ENCODE measurements around the gene PIPOX. TPM values are rescaled to one million over a fixed set of nuclear protein-coding genes. Genes with fewer than 3 reads are reported as not detected.

PIPOX gene
- polyA plus RNA-seq, 1 donor from 2014 or later, result 4.4 TPM

- H2AFZ ChIP-seq (ENCODE audit: low read depth, low read length), result no peak overlapping the region
- no peaks in the 10 kb centered on the region for H3K27me3 ChIP-seq (ENCODE audit: insufficient read depth, low read depth, low read length)
- H3K79me2 ChIP-seq (replicated peaks; ENCODE audit: insufficient read depth, low read length), result no peaks in the 10 kb centered on the region
- no peak overlapping the region for H3K4me2 ChIP-seq (ENCODE audit: low read length)
- no peaks in the 10 kb centered on the region for H3K9me2 ChIP-seq (ENCODE audit: insufficient read depth, low read length)
- H3K9me3 ChIP-seq (ENCODE audit: low read length), result no peaks in the 10 kb centered on the region
- no peaks in the 10 kb centered on the region for H3F3A ChIP-seq (ENCODE audit: insufficient read depth, low read length, poor library complexity, severe bottlenecking)
- TF ChIP-seq POLR2AphosphoS5 (IDR thresholded peaks at IDR 0.05) (peak; percentile 16), MXI1 (conservative IDR thresholded peaks at IDR 0.05; ENCODE audit: poor library complexity, severe bottlenecking) (no peak)
- H3K4me3 ChIP-seq (ENCODE audit: low read length), result no peak overlapping the region
- no peaks in the 10 kb centered on the region for H4K20me1 ChIP-seq (ENCODE audit: insufficient read depth)
- peak overlapping the region; percentile 42 for H3K27ac ChIP-seq (ENCODE audit: low read length)
- H3K9ac ChIP-seq (ENCODE audit: low read length), result peak overlapping the region; percentile 26
- no peaks in the 10 kb centered on the region for H3K36me3 ChIP-seq (ENCODE audit: insufficient read depth, low read length)
These were observed 11.9 kb downstream of the PIPOX start for GRCh38 chr17:29054835-29055234.

DNA sequence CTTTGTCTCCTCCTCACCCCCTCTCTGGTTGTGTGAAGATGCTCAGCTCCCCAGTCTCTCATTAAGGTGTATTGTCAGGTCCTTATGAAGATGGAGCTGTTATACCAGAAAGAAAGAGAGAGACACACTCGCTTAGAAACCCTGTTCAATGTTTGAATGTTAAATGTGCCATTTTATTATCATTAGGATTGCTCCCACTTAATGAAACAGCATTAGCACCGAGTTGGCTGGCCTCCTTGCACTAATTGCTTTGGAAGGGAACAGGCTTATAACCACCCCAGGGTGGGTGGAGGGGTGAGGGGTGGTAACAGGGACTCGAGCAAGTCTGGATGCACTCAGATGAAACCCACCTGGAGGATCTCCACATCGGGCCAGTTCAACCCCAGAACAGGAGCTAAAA lies 14.4 kb downstream of the PIPOX start:
- no peaks in the 10 kb centered on the region for H3K36me3 ChIP-seq (ENCODE audit: insufficient read depth, low read length)
- H3K27ac ChIP-seq (ENCODE audit: low read length), result no peak overlapping the region
- H3K4me2 ChIP-seq (ENCODE audit: low read length), result no peak overlapping the region
- no peaks in the 10 kb centered on the region for H3K9me3 ChIP-seq (ENCODE audit: low read length)
- H3K4me3 ChIP-seq (ENCODE audit: low read length), result no peak overlapping the region
- H2AFZ ChIP-seq (ENCODE audit: low read depth, low read length), result no peak overlapping the region
- H3K79me2 ChIP-seq (replicated peaks; ENCODE audit: insufficient read depth, low read length), result no peaks in the 10 kb centered on the region
- no peaks in the 10 kb centered on the region for H3F3A ChIP-seq (ENCODE audit: insufficient read depth, low read length, poor library complexity, severe bottlenecking)
- TF ChIP-seq POLR2AphosphoS5 (IDR thresholded peaks at IDR 0.05), result no peak
- TF ChIP-seq, protein P1, sequence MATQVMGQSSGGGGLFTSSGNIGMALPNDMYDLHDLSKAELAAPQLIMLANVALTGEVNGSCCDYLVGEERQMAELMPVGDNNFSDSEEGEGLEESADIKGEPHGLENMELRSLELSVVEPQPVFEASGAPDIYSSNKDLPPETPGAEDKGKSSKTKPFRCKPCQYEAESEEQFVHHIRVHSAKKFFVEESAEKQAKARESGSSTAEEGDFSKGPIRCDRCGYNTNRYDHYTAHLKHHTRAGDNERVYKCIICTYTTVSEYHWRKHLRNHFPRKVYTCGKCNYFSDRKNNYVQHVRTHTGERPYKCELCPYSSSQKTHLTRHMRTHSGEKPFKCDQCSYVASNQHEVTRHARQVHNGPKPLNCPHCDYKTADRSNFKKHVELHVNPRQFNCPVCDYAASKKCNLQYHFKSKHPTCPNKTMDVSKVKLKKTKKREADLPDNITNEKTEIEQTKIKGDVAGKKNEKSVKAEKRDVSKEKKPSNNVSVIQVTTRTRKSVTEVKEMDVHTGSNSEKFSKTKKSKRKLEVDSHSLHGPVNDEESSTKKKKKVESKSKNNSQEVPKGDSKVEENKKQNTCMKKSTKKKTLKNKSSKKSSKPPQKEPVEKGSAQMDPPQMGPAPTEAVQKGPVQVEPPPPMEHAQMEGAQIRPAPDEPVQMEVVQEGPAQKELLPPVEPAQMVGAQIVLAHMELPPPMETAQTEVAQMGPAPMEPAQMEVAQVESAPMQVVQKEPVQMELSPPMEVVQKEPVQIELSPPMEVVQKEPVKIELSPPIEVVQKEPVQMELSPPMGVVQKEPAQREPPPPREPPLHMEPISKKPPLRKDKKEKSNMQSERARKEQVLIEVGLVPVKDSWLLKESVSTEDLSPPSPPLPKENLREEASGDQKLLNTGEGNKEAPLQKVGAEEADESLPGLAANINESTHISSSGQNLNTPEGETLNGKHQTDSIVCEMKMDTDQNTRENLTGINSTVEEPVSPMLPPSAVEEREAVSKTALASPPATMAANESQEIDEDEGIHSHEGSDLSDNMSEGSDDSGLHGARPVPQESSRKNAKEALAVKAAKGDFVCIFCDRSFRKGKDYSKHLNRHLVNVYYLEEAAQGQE (IDR thresholded peaks at IDR 0.05; ENCODE audit: borderline replicate concordance), result no peak
- TF ChIP-seq, protein P2, sequence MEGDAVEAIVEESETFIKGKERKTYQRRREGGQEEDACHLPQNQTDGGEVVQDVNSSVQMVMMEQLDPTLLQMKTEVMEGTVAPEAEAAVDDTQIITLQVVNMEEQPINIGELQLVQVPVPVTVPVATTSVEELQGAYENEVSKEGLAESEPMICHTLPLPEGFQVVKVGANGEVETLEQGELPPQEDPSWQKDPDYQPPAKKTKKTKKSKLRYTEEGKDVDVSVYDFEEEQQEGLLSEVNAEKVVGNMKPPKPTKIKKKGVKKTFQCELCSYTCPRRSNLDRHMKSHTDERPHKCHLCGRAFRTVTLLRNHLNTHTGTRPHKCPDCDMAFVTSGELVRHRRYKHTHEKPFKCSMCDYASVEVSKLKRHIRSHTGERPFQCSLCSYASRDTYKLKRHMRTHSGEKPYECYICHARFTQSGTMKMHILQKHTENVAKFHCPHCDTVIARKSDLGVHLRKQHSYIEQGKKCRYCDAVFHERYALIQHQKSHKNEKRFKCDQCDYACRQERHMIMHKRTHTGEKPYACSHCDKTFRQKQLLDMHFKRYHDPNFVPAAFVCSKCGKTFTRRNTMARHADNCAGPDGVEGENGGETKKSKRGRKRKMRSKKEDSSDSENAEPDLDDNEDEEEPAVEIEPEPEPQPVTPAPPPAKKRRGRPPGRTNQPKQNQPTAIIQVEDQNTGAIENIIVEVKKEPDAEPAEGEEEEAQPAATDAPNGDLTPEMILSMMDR (IDR thresholded peaks at IDR 0.05; ENCODE audit: poor library complexity, severe bottlenecking), result no peak
- TF ChIP-seq MXI1 (conservative IDR thresholded peaks at IDR 0.05; ENCODE audit: poor library complexity, severe bottlenecking), result no peak
- TF ChIP-seq EZH2 (IDR thresholded peaks at IDR 0.05; ENCODE audit: borderline replicate concordance, insufficient read depth, low read length, poor library complexity, severe bottlenecking), result no peak
- TF ChIP-seq TAF1 (IDR thresholded peaks at IDR 0.05; ENCODE audit: low read depth), result no peak
- TF ChIP-seq SMC3 (conservative IDR thresholded peaks at IDR 0.05; ENCODE audit: poor library complexity), result no peak
- TF ChIP-seq RAD21 (conservative IDR thresholded peaks at IDR 0.05), result no peak
- TF ChIP-seq EP300 (conservative IDR thresholded peaks at IDR 0.05; ENCODE audit: poor library complexity, severe bottlenecking), result no peak
- no peaks in the 10 kb centered on the region for H3K27me3 ChIP-seq (ENCODE audit: insufficient read depth, low read depth, low read length)
- no peak overlapping the region for H3K9ac ChIP-seq (ENCODE audit: low read length)
- H4K20me1 ChIP-seq (ENCODE audit: insufficient read depth), result no peaks in the 10 kb centered on the region
- no peaks in the 10 kb centered on the region for H3K9me2 ChIP-seq (ENCODE audit: insufficient read depth, low read length)

DNA sequence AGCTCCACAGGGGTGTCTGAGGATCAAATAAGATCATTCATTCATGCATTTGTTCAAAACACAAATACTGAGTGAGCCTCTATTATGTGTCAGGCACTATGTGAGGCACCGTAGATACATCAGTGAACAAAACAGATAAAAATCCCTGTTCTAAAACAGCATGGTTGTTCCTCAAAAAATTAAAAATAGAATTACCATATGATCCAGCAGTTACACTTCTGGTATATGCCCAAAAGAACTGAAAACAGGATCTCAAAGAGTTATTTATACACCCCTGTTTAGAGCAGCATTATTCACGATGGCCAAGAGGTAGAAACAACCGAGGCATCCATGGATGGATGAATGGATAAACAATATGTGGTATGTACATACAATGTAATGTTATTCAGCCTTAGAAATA lies 15.4 kb downstream of the PIPOX start:
- Histone ChIP-seq H3K9ac (ENCODE audit: low read length) (no peak overlapping the region), H3K9me2 (ENCODE audit: insufficient read depth, low read length) (no peaks in the 10 kb centered on the region), H3K27ac (ENCODE audit: low read length) (no peak overlapping the region), H4K20me1 (ENCODE audit: insufficient read depth) (no peaks in the 10 kb centered on the region), H3K4me3 (ENCODE audit: low read length) (no peak overlapping the region), H3K36me3 (ENCODE audit: insufficient read depth, low read length) (no peaks in the 10 kb centered on the region), H3K4me2 (ENCODE audit: low read length) (no peak overlapping the region), H3K27me3 (ENCODE audit: insufficient read depth, low read depth, low read length) (no peaks in the 10 kb centered on the region), H3F3A (ENCODE audit: insufficient read depth, low read length, poor library complexity, severe bottlenecking) (no peaks in the 10 kb centered on the region), H2AFZ (ENCODE audit: low read depth, low read length) (no peak overlapping the region), H3K79me2 (replicated peaks; ENCODE audit: insufficient read depth, low read length) (no peaks in the 10 kb centered on the region), H3K9me3 (ENCODE audit: low read length) (no peaks in the 10 kb centered on the region)
- no peak for TF ChIP-seq TAF1 (IDR thresholded peaks at IDR 0.05; ENCODE audit: low read depth)
- TF ChIP-seq RAD21 (conservative IDR thresholded peaks at IDR 0.05), result no peak
- no peak for TF ChIP-seq MXI1 (conservative IDR thresholded peaks at IDR 0.05; ENCODE audit: poor library complexity, severe bottlenecking)
- TF ChIP-seq POLR2AphosphoS5 (IDR thresholded peaks at IDR 0.05), result no peak
- TF ChIP-seq, protein P1 (IDR thresholded peaks at IDR 0.05; ENCODE audit: borderline replicate concordance), result no peak
- no peak for TF ChIP-seq SMC3 (conservative IDR thresholded peaks at IDR 0.05; ENCODE audit: poor library complexity)
- TF ChIP-seq EP300 (conservative IDR thresholded peaks at IDR 0.05; ENCODE audit: poor library complexity, severe bottlenecking), result no peak
- TF ChIP-seq EZH2 (IDR thresholded peaks at IDR 0.05; ENCODE audit: borderline replicate concordance, insufficient read depth, low read length, poor library complexity, severe bottlenecking), result no peak
- TF ChIP-seq, protein P2 (IDR thresholded peaks at IDR 0.05; ENCODE audit: poor library complexity, severe bottlenecking), result no peak

All from neural cell (in vitro differentiated cells).